GM23248 (cell line): ENCODE measurements around the gene ZNF428. TPM values are rescaled to one million over a fixed set of nuclear protein-coding genes. Genes with fewer than 3 reads are reported as not detected.
A peak's percentile ranks its signal among the peaks of the same experiment; 100 is the strongest.
"Not testable (repeated sequence)": the region's sequence is repeated elsewhere in the genome, so short reads cannot be mapped to it uniquely, and the experiment has no call there.

Experiments
- DNase-seq: peaks from one replicate; pipeline ENCODE4 v3.0.0-alpha.2; 2015
- H2AFZ ChIP-seq: fragments of 200-600 bp; sonication (generic); 2 replicates; pipeline ENCODE4 v1.6.1; 2016; ENCODE audit warnings: antibody characterized with exemption
- H3F3A ChIP-seq: fragments of 200-600 bp; sonication (generic); 2 replicates; pipeline ENCODE4 v1.6.1; 2016; ENCODE audit warnings: mild to moderate bottlenecking, antibody characterized with exemption, mixed run types; ENCODE audit not compliant: insufficient read depth
- H3K27ac ChIP-seq: fragments of 200-600 bp; sonication (generic); 2 replicates; pipeline ENCODE4 v1.5.1; 2016; ENCODE audit warnings: mild to moderate bottlenecking
- H3K27me3 ChIP-seq: fragments of 200-600 bp; sonication (generic); replicated peaks from 2 replicates; pipeline ENCODE4 v1.6.1; 2016; ENCODE audit warnings: mild to moderate bottlenecking; ENCODE audit not compliant: insufficient read depth
- H3K36me3 ChIP-seq: fragments of 200-600 bp; sonication (generic); 2 replicates; pipeline ENCODE4 v1.6.1; 2016; ENCODE audit warnings: low read depth, mild to moderate bottlenecking
- H3K4me1 ChIP-seq: fragments of 200-600 bp; sonication (generic); 2 replicates; pipeline ENCODE4 v1.6.1; 2016; ENCODE audit warnings: mild to moderate bottlenecking; ENCODE audit not compliant: insufficient read depth
- H3K4me2 ChIP-seq: fragments of 200-600 bp; sonication (generic); one replicate; pipeline ENCODE4 v1.6.1; 2016; ENCODE audit warnings: mild to moderate bottlenecking; ENCODE audit not compliant: unreplicated experiment
- H3K4me3 ChIP-seq: fragments of 200-600 bp; sonication (generic); 2 replicates; pipeline ENCODE4 v1.5.1; 2016; ENCODE audit warnings: mild to moderate bottlenecking
- H3K79me2 ChIP-seq: fragments of 200-600 bp; sonication (generic); 2 replicates; pipeline ENCODE4 v1.6.1; 2016; ENCODE audit warnings: mild to moderate bottlenecking; ENCODE audit not compliant: insufficient read depth
- H3K9ac ChIP-seq: fragments of 200-600 bp; sonication (generic); 2 replicates; pipeline ENCODE4 v1.6.1; 2016; ENCODE audit warnings: mild to moderate bottlenecking
- H3K9me2 ChIP-seq: fragments of 200-600 bp; sonication (generic); 2 replicates; pipeline ENCODE4 v1.6.1; 2016; ENCODE audit warnings: mixed run types, mild to moderate bottlenecking, moderate library complexity; ENCODE audit not compliant: insufficient read depth
- H3K9me3 ChIP-seq: fragments of 200-600 bp; sonication (generic); one replicate; pipeline ENCODE4 v1.6.1; 2017; ENCODE audit warnings: low read depth
- H4K20me1 ChIP-seq: fragments of 200-600 bp; sonication (generic); 2 replicates; pipeline ENCODE4 v1.6.0; 2016; ENCODE audit not compliant: insufficient read depth
- EZH2 ChIP-seq: fragments of 200-600 bp; sonication (generic); IDR thresholded peaks from 2 replicates; pipeline ENCODE4 v1.6.1; 2018; ENCODE audit warnings: antibody characterized with exemption, mild to moderate bottlenecking; ENCODE audit not compliant: insufficient read depth, poor library complexity, severe bottlenecking
- EZH2phosphoT487 ChIP-seq: fragments of 200-600 bp; sonication (generic); IDR thresholded peaks from 2 replicates; pipeline ENCODE4 v1.6.1; 2018; ENCODE audit warnings: antibody characterized with exemption, moderate library complexity, mild to moderate bottlenecking, low read depth; ENCODE audit not compliant: insufficient read depth
- WGBS, 2 experiments: methylation state at CpG; one replicate each; pipeline ENCODE4 v1.1.6; 2015 to 2017; ENCODE audit warnings: low lambda C conversion rate in 2 of 2, low coverage in 1 of 2; ENCODE audit errors: missing lambda C conversion rate in 2 of 2; 5-methylcytosine and 5-hydroxymethylcytosine counted together
- in situ Hi-C: fragments of 300-500 bp; cut with MboI; formaldehyde crosslinking; loops from 2 replicates; pipeline ENCODE4 v1.15.0; 2020
- polyA plus RNA-seq: library from polyadenylated mRNA; unstranded; fragments of >200 nt; fragmentation: Nextera tagmentation; extraction: Ambion mirVana; gene quantifications from 2 replicates; pipeline ENCODE4 v1.2.1, GENCODE V29; 2016
- total RNA-seq: library from RNA; depleted of rRNA; stranded (reverse); fragments of >200 nt; shearing (Covaris generic); gene quantifications from 2 replicates; pipeline ENCODE4 v1.2.3, GENCODE V29; 2014

Gene ZNF428
- total and polyA plus RNA-seq, 2 experiments from 2014 or later = 29.7 to 36.0 TPM

DNA sequence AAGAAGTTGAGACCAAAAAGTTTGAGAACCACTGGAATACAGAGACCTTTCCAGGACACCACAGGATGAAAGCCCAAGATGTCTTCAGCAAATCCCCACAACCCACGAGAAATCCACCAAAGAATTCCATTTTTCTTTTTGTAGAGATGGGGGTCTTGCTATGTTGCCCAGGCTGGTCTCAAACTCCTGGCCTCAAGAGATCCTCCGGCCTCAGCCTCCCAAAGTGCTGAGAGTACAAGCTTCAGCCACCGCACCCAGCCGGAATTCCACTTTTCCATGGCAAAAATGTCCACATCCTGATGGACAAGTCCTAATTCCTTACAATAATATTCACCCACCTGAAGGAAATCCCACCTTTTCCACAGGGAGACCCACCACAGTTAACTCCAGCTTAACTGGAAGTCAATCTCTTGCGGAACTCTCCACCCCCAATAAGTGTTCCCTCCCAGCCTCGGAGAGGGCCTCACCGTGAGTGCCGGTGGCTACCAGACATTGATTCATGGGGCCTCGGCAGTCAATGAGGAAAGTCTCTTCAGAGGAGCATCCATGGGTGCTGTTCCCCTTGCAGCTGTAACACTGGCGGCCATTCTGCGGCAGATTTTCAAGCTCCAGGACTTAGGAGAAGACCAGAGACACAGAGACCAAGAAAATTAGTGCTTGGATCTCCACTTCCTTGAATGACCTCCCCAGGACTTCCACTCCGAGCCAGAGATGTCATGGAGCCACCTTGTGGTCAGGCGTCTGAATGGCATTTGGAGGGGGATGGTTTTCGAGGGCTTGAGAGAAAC, 32.5 kb upstream of the ZNF428 start:
- peak overlapping the region; percentile 32 for H3K4me2 ChIP-seq
- in situ Hi-C loops = no loop called here
- peaks cover 20% of the 10 kb centered on the region for H3F3A ChIP-seq
- peaks cover 42% of the 10 kb centered on the region for H3K36me3 ChIP-seq
- H3K9ac ChIP-seq = peak overlapping the region; percentile 43
- no peaks in the 10 kb centered on the region for H3K9me2 ChIP-seq
- H2AFZ ChIP-seq = peak overlapping the region; percentile 81
- TF ChIP-seq EZH2phosphoT487 (no peak), EZH2 (no peak)
- H4K20me1 ChIP-seq = no peaks in the 10 kb centered on the region
- no peaks in the 10 kb centered on the region for H3K4me1 ChIP-seq
- peak; percentile 78 for DNase-seq
- no peak overlapping the region for H3K27ac ChIP-seq
- H3K9me3 ChIP-seq = no peaks in the 10 kb centered on the region
- no peaks in the 10 kb centered on the region for H3K27me3 ChIP-seq
- no peaks in the 10 kb centered on the region for H3K79me2 ChIP-seq
- H3K4me3 ChIP-seq = no peak overlapping the region
- 56 to 65% methylated on average over 14 of the region's 14 CpGs for WGBS, 2 experiments

DNA sequence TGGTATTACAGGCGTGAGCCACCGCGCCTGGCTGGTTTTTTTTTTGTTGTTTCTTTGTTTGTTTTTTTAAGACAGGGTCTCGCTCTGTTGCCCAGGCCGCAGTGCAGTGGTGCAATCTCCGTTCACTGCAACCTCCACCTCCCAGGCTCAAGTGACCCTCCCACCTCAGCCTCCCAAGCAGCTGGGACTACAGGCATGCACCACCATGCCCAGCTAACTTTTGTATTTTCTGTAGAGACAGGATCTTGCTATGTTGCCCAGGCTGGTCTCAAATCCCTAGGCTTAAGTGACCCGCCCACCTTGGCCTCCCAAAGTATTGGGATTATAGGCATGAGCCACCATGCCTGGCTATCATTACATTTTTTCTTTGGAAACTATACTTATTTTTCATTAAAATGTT, 30.8 kb upstream of the ZNF428 start:
- H3K9ac ChIP-seq, H3K79me2 ChIP-seq, H3K27me3 ChIP-seq, DNase-seq, in situ Hi-C loops, H3K4me1 ChIP-seq, H3K27ac ChIP-seq, H3K4me3 ChIP-seq, H3K4me2 ChIP-seq, H2AFZ ChIP-seq, H3K9me2 ChIP-seq, H3K9me3 ChIP-seq, H4K20me1 ChIP-seq: not testable (repeated sequence)
- WGBS, 2 experiments = 95% methylated on average over 4 to 7 of the region's 7 CpGs
- H3F3A ChIP-seq = peaks cover 29% of the 10 kb centered on the region
- peaks cover 41% of the 10 kb centered on the region for H3K36me3 ChIP-seq

DNA sequence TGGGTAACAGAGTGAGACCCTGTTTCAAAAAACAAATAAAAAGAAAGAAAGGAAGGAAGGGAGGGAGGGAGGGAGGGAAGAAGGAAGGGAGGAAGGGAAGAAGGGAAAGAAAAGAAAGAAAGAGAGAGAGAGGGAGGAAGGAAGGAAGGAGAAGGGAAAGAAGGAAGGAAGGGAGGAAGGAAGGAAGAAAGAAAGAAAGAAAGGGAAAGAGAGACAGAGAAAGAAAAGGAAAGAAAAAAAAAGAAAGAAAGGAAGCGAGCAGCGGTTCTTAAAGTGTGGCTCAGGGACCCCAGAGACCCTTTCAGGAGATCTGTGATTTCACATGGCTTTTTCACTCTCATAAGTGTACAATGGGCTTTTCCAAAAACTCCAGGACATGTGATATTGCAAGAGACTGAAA, 30.1 kb upstream of the ZNF428 start:
- Histone ChIP-seq H3K4me2 (no peak overlapping the region), H3K9ac (no peak overlapping the region), H3K27me3 (no peaks in the 10 kb centered on the region), H3K27ac (no peak overlapping the region), H3K36me3 (peaks cover 38% of the 10 kb centered on the region), H3F3A (peaks cover 29% of the 10 kb centered on the region), H3K9me2 (no peaks in the 10 kb centered on the region), H3K4me1 (no peaks in the 10 kb centered on the region), H2AFZ (no peak overlapping the region), H3K9me3 (no peaks in the 10 kb centered on the region), H3K4me3 (no peak overlapping the region), H4K20me1 (no peaks in the 10 kb centered on the region), H3K79me2 (no peaks in the 10 kb centered on the region)
- in situ Hi-C loops = no loop called here
- DNase-seq = no peak
- WGBS, 2 experiments = 92 to 100% methylated on average over 2 of the region's 2 CpGs
- TF ChIP-seq EZH2phosphoT487 (no peak), EZH2 (no peak)

DNA sequence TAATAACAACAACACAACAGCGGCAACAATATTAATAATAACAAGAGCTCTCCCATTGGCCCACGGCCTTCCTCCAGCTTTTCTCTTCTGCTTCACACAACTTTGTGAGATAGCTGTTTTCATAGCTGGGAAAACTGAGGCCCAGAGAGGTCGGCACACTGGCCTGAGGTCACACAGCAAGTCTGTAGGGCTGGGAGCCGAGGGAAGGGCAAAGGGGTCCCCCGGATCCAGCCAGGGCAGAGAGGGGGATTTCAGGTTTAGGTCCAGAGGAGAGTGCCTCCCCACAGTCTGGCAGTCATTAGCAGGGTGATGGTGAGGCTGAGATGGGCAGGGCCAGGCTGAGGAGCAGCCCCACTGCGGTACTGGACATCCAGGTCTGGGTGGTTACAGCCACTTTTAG, 29.2 kb upstream of the ZNF428 start:
- Histone ChIP-seq H2AFZ (no peak overlapping the region), H3K79me2 (no peaks in the 10 kb centered on the region), H3K27ac (no peak overlapping the region), H3K27me3 (no peaks in the 10 kb centered on the region), H3K4me2 (no peak overlapping the region), H3K36me3 (peaks cover 38% of the 10 kb centered on the region), H3K9me3 (no peaks in the 10 kb centered on the region), H3K9ac (no peak overlapping the region), H3F3A (peaks cover 29% of the 10 kb centered on the region), H3K4me1 (no peaks in the 10 kb centered on the region), H3K4me3 (no peak overlapping the region), H3K9me2 (no peaks in the 10 kb centered on the region), H4K20me1 (no peaks in the 10 kb centered on the region)
- no peak for TF ChIP-seq EZH2
- TF ChIP-seq EZH2phosphoT487 = no peak
- no peak for DNase-seq
- 94% methylated on average over 5 to 6 of the region's 6 CpGs for WGBS, 2 experiments
- in situ Hi-C loops = no loop called here

DNA sequence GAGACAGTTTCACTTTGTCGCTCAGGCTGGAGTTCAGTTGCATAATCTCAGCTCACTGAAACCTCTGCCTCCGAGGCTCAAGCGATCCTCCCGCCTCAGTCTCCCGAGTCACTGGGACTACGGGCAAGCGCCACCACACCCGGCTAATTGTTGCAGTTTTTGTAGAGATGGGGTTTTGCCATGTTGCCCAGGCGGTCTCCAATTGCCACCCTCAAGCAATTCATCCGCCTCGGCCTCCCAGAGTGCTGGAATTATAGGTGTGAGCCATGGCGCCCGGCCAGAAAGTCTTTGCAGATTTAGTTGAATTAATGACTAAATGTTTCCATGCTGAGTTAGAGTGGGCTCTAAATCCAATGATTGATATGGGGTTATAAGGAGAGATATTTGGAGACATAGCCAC, 24.8 kb upstream of the ZNF428 start:
- no peak for TF ChIP-seq EZH2phosphoT487
- no peak for TF ChIP-seq EZH2
- H3K9ac ChIP-seq = no peak overlapping the region
- H4K20me1 ChIP-seq = no peaks in the 10 kb centered on the region
- in situ Hi-C loops = no loop called here
- WGBS, 2 experiments = 82 to 83% methylated on average over 13 of the region's 13 CpGs
- no peak overlapping the region for H3K27ac ChIP-seq
- H3K4me3 ChIP-seq = no peak overlapping the region
- peaks cover 33% of the 10 kb centered on the region for H3F3A ChIP-seq
- no peak overlapping the region for H3K4me2 ChIP-seq
- DNase-seq = no peak
- H3K4me1 ChIP-seq = no peaks in the 10 kb centered on the region
- peaks cover 5% of the 10 kb centered on the region; the same call in 1 of the 2 replicates for H3K27me3 ChIP-seq
- no peaks in the 10 kb centered on the region for H3K9me2 ChIP-seq
- H2AFZ ChIP-seq = no peak overlapping the region
- no peaks in the 10 kb centered on the region for H3K9me3 ChIP-seq
- H3K36me3 ChIP-seq = peaks cover 19% of the 10 kb centered on the region
- H3K79me2 ChIP-seq = no peaks in the 10 kb centered on the region
